Measurements from ENCODE around the gene UXS1. TPM values are rescaled to one million over a fixed set of nuclear protein-coding genes. Genes with fewer than 3 reads are reported as not detected.

UXS1 gene
- polyA plus RNA-seq, 1 donor from 2014 or later = 19.1 TPM

GRCh38 chr2:106197878-106198277 is 3.8 kb upstream of the UXS1 start:
- H3K4me2 ChIP-seq (ENCODE audit: low read length) = no peak overlapping the region
- no peak overlapping the region for H3K9ac ChIP-seq (ENCODE audit: low read length)
- TF ChIP-seq REST (IDR thresholded peaks at IDR 0.05; ENCODE audit: borderline replicate concordance) (no peak), EZH2 (IDR thresholded peaks at IDR 0.05; ENCODE audit: borderline replicate concordance, insufficient read depth, low read length, poor library complexity, severe bottlenecking) (no peak), POLR2AphosphoS5 (IDR thresholded peaks at IDR 0.05) (no peak), TAF1 (IDR thresholded peaks at IDR 0.05; ENCODE audit: low read depth) (no peak), MXI1 (conservative IDR thresholded peaks at IDR 0.05; ENCODE audit: poor library complexity, severe bottlenecking) (no peak)
- H3K79me2 ChIP-seq (replicated peaks; ENCODE audit: insufficient read depth, low read length) = peaks cover 9% of the 10 kb centered on the region
- H3K36me3 ChIP-seq (ENCODE audit: insufficient read depth, low read length) = no peaks in the 10 kb centered on the region
- no peaks in the 10 kb centered on the region for H3K9me3 ChIP-seq (ENCODE audit: low read length)
- H3K27me3 ChIP-seq (ENCODE audit: insufficient read depth, low read depth, low read length) = no peaks in the 10 kb centered on the region
- H3K9me2 ChIP-seq (ENCODE audit: insufficient read depth, low read length) = no peaks in the 10 kb centered on the region
- H4K20me1 ChIP-seq (ENCODE audit: insufficient read depth) = no peaks in the 10 kb centered on the region
- H3K4me3 ChIP-seq (ENCODE audit: low read length) = no peak overlapping the region
- no peaks in the 10 kb centered on the region for H3F3A ChIP-seq (ENCODE audit: insufficient read depth, low read length, poor library complexity, severe bottlenecking)
- H2AFZ ChIP-seq (ENCODE audit: low read depth, low read length) = no peak overlapping the region
- H3K27ac ChIP-seq (ENCODE audit: low read length) = no peak overlapping the region

GRCh38 chr2:106195981-106196380 is 1.9 kb upstream of the UXS1 start:
- no peaks in the 10 kb centered on the region for H3K27me3 ChIP-seq (ENCODE audit: insufficient read depth, low read depth, low read length)
- no peaks in the 10 kb centered on the region for H3K9me3 ChIP-seq (ENCODE audit: low read length)
- no peak overlapping the region for H3K4me2 ChIP-seq (ENCODE audit: low read length)
- TF ChIP-seq MXI1 (conservative IDR thresholded peaks at IDR 0.05; ENCODE audit: poor library complexity, severe bottlenecking) (no peak), REST (IDR thresholded peaks at IDR 0.05; ENCODE audit: borderline replicate concordance) (no peak), EP300 (conservative IDR thresholded peaks at IDR 0.05; ENCODE audit: poor library complexity, severe bottlenecking) (no peak)
- H3K79me2 ChIP-seq (replicated peaks; ENCODE audit: insufficient read depth, low read length) = peaks cover 24% of the 10 kb centered on the region
- no peak overlapping the region for H2AFZ ChIP-seq (ENCODE audit: low read depth, low read length)
- H3F3A ChIP-seq (ENCODE audit: insufficient read depth, low read length, poor library complexity, severe bottlenecking) = no peaks in the 10 kb centered on the region
- no peak overlapping the region for H3K4me3 ChIP-seq (ENCODE audit: low read length)
- H3K9ac ChIP-seq (ENCODE audit: low read length) = no peak overlapping the region
- no peak overlapping the region for H3K27ac ChIP-seq (ENCODE audit: low read length)
- no peaks in the 10 kb centered on the region for H3K36me3 ChIP-seq (ENCODE audit: insufficient read depth, low read length)
- no peaks in the 10 kb centered on the region for H4K20me1 ChIP-seq (ENCODE audit: insufficient read depth)
- no peaks in the 10 kb centered on the region for H3K9me2 ChIP-seq (ENCODE audit: insufficient read depth, low read length)

- Histone ChIP-seq H3K4me3 (ENCODE audit: low read length) (no peak overlapping the region), H3K27me3 (ENCODE audit: insufficient read depth, low read depth, low read length) (no peaks in the 10 kb centered on the region), H2AFZ (ENCODE audit: low read depth, low read length) (no peak overlapping the region), H3K9me3 (ENCODE audit: low read length) (no peaks in the 10 kb centered on the region), H3K36me3 (ENCODE audit: insufficient read depth, low read length) (no peaks in the 10 kb centered on the region), H3F3A (ENCODE audit: insufficient read depth, low read length, poor library complexity, severe bottlenecking) (no peaks in the 10 kb centered on the region), H3K4me2 (ENCODE audit: low read length) (no peak overlapping the region), H3K27ac (ENCODE audit: low read length) (no peak overlapping the region), H4K20me1 (ENCODE audit: insufficient read depth) (no peaks in the 10 kb centered on the region), H3K79me2 (replicated peaks; ENCODE audit: insufficient read depth, low read length) (peaks cover 27% of the 10 kb centered on the region), H3K9ac (ENCODE audit: low read length) (no peak overlapping the region), H3K9me2 (ENCODE audit: insufficient read depth, low read length) (no peaks in the 10 kb centered on the region)
- TF ChIP-seq TAF1 (IDR thresholded peaks at IDR 0.05; ENCODE audit: low read depth) = no peak
- TF ChIP-seq SMC3 (conservative IDR thresholded peaks at IDR 0.05; ENCODE audit: poor library complexity) = no peak
- no peak for TF ChIP-seq RAD21 (conservative IDR thresholded peaks at IDR 0.05)
- no peak for TF ChIP-seq CTCF (IDR thresholded peaks at IDR 0.05; ENCODE audit: poor library complexity, severe bottlenecking)
- TF ChIP-seq MXI1 (conservative IDR thresholded peaks at IDR 0.05; ENCODE audit: poor library complexity, severe bottlenecking) = no peak
- no peak for TF ChIP-seq EP300 (conservative IDR thresholded peaks at IDR 0.05; ENCODE audit: poor library complexity, severe bottlenecking)
- TF ChIP-seq REST (IDR thresholded peaks at IDR 0.05; ENCODE audit: borderline replicate concordance) = no peak
- no peak for TF ChIP-seq POLR2AphosphoS5 (IDR thresholded peaks at IDR 0.05)
- TF ChIP-seq EZH2 (IDR thresholded peaks at IDR 0.05; ENCODE audit: borderline replicate concordance, insufficient read depth, low read length, poor library complexity, severe bottlenecking) = no peak
Observed at GRCh38 chr2:106195456-106195855, 1.4 kb upstream of the UXS1 start.
